Measurements from ENCODE around the gene RPS24.
A peak's percentile ranks its signal among the peaks of the same experiment; 100 is the strongest.

Gene RPS24

GRCh38 chr10:78025685-78026364 lies 7.8 kb upstream of the RPS24 start:
- DNase-seq (ENCODE audit: insufficient read length, low spot score) (no peak), FAIRE-seq (no peak)

- no peak for FAIRE-seq
- no peak for DNase-seq (ENCODE audit: insufficient read length, low spot score)
Observed at GRCh38 chr10:78028438-78029268, 5.0 kb upstream of the RPS24 start.

- DNase-seq (ENCODE audit: insufficient read length, low spot score) = peak; percentile 93
- peak; percentile 38 for FAIRE-seq
Observed at GRCh38 chr10:78029269-78030226, 4.1 kb upstream of the RPS24 start, which contains the start of gene POLR3A. Gene POLR3A, minus strand, starts transcription at chr10:78029515. Its CDS starts 108 bp downstream, at chr10:78029407.

- DNase-seq (ENCODE audit: insufficient read length, low spot score) (no peak), FAIRE-seq (no peak)
Observed at GRCh38 chr10:78033387-78033636, 351 bp upstream of the RPS24 start.

- DNase-seq (ENCODE audit: insufficient read length, low spot score) (no peak), FAIRE-seq (no peak)
Observed at GRCh38 chr10:78035025-78035424, 1.4 kb downstream of the RPS24 start.

DNA sequence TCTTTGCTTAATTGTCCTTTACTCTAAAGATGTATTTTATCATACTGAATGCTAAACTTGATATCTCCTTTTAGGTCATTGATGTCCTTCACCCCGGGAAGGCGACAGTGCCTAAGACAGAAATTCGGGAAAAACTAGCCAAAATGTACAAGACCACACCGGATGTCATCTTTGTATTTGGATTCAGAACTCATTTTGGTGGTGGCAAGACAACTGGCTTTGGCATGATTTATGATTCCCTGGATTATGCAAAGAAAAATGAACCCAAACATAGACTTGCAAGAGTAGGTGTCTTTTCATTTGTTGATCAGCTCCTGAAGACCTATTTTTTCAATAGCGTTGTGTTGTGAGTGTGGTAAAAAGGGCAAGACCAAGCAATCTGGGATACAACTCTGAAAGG lies 1.8 kb downstream of the RPS24 start:
- no peak for DNase-seq (ENCODE audit: insufficient read length, low spot score)
- FAIRE-seq = no peak

DNA sequence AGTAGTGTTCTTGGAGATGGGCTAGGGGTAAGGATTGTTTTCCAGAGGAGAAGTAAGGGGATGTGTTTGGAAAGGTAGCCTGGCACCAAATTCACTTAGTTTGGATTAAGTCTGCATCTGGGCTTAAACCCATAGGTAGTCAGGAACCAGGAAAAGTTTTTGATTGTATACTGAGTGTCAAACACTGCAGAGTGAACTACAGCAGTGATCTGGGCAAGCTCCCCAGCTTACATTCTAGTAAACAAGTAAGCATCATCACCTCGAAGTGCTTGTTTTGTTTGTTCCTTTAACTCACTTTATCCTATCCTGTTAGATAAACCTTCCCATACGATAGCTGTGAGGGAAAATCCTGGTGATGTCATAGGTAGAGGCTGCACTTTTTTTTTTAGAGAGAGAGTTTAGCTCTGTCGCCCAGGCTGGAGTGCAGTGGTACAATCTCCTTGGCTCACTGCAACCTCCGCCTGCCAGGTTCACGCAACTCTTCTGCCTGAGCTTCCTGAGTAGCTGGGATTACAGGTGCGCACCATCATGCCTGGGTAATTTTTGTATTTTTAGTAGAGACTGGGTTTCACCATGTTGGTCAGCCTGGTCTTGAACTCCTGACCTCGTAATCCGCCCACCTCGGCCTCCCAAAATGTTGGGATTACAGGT lies 2.4 kb downstream of the RPS24 start:
- no peak for FAIRE-seq
- no peak for DNase-seq (ENCODE audit: insufficient read length, low spot score)

GRCh38 chr10:78038105-78038504 lies 4.4 kb downstream of the RPS24 start:
- no peak for DNase-seq (ENCODE audit: insufficient read length, low spot score)
- FAIRE-seq = no peak

GRCh38 chr10:78038791-78039547 lies 5.3 kb downstream of the RPS24 start:
- FAIRE-seq = no peak

DNA sequence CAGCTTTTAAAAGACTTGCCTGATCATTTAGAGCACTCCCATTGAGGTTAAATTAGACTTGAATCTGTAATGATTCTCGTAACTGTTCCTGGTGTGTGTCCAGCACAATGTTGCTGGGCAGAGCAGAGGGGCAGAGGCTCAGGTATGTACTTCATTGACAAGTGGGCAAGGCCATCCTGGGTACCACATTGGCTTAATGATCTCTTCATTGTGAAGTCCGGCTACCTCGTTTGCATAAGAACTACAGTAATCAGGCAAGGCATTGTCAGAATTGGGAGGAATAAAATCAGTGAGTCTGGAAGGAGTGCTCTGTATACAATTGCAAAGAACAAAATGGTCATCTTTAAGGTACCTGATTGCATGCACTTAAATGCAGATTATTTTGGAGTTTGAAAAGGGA lies 6.1 kb downstream of the RPS24 start:
- no peak for DNase-seq (ENCODE audit: insufficient read length, low spot score)
- no peak for FAIRE-seq

More at GRCh38 chr10:78038791-78039547, 5.3 kb downstream of the RPS24 start:
- DNase-seq (ENCODE audit: insufficient read length, low spot score) = no peak

- FAIRE-seq (no peak), DNase-seq (ENCODE audit: insufficient read length, low spot score) (no peak)
Observed at GRCh38 chr10:78041170-78042057, 7.8 kb downstream of the RPS24 start.

GRCh38 chr10:78042058-78042751 lies 8.5 kb downstream of the RPS24 start:
- FAIRE-seq = no peak
- no peak for DNase-seq (ENCODE audit: insufficient read length, low spot score)

- FAIRE-seq (no peak), DNase-seq (ENCODE audit: insufficient read length, low spot score) (no peak)
Observed at GRCh38 chr10:78042752-78043104, 9.1 kb downstream of the RPS24 start.

GRCh38 chr10:78044179-78044578 lies 10.5 kb downstream of the RPS24 start:
- FAIRE-seq = no peak
- DNase-seq (ENCODE audit: insufficient read length, low spot score) = no peak

DNA sequence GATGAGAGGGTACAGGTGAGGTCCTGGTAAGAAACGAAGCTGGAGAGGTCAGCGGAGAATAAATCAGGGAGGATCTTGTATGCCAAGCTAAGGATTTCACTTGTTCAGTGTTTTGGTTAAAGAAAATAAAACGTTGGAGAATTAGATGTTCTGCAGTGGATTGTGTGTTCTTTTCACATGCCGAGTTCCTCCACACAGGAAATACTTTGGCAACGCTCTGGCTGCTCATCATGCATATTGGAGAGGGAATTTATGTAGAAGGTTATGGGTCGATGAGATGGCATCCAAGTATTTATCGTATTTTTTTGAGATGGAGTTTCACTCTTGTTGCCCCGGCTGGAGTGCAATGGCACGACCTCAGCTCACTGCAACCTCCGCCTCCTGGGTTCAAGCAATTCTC lies 11.0 kb downstream of the RPS24 start:
- DNase-seq (ENCODE audit: insufficient read length, low spot score) (no peak), FAIRE-seq (no peak)

- no peak for DNase-seq (ENCODE audit: insufficient read length, low spot score)
- no peak for FAIRE-seq
Observed at GRCh38 chr10:78045237-78045636, 11.6 kb downstream of the RPS24 start.

DNA sequence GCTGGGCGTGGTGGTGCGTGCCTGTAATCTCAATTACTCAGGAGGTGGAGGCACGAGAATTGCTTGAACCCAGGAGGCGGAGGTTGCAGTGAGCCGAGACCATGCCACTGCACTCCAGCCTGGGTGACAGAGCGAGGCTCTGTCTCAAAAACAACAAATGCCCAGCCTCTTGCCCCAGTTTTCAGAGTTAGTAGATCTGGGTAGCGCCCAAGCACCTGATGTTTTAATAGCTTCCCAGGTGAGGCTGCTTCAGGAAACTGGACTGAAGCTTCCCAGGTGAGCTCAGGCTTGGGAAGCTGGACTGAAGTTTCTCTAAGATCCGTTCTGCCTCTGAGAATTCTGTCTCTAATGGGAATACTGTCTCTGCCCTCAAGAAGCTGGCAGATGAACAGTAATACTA lies 12.2 kb downstream of the RPS24 start:
- FAIRE-seq (no peak), DNase-seq (ENCODE audit: insufficient read length, low spot score) (no peak)

DNA sequence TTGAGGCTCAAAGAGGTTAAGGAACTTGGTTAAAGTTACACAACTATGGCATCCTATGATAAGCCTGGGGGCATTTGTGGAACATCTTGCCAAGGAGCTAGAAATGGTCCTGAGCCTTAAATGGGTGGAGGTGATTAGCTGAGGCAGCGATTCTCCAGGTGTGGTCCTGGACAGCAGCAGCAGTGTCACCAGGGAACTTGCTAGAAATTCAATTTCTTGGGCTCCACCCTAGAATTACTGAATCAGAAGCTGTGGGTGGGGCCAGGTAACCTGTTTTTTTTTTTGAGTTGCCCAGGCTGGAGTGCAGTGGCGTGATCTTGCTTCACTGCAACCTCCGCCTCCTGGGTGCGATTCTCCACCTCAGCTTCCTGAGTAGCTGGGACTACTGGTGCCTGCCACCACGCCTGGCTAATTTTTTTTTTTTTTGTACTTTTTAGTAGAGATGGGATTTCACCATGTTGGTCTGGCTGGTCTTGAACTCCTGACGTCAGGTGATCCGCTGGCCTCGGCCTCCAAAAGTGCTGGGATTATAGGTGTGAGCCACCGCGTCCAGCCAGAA lies 13.1 kb downstream of the RPS24 start:
- no peak for DNase-seq (ENCODE audit: insufficient read length, low spot score)
- FAIRE-seq = no peak
